Body of pancreas (tissue), 4 donors: ENCODE results near the gene IFT88.

ENCODE experiments used
- CTCF ChIP-seq, 7 experiments: fragments of 450-650 bp in 4 of 7; fragments of 200-600 bp in 3 of 7; sonication (generic) in 3 of 7; IDR thresholded peaks; one replicate each; pipeline ENCODE4 v1.5.1; 2016 to 2019; ENCODE audit warnings: antibody characterized with exemption in 7 of 7
- POLR2A ChIP-seq, 3 donors: fragments of 450-650 bp; IDR thresholded peaks; one replicate each; pipeline ENCODE4 v1.6.1; 2016; ENCODE audit warnings: antibody characterized with exemption in 3 of 3, mild to moderate bottlenecking in 2 of 3

DNA sequence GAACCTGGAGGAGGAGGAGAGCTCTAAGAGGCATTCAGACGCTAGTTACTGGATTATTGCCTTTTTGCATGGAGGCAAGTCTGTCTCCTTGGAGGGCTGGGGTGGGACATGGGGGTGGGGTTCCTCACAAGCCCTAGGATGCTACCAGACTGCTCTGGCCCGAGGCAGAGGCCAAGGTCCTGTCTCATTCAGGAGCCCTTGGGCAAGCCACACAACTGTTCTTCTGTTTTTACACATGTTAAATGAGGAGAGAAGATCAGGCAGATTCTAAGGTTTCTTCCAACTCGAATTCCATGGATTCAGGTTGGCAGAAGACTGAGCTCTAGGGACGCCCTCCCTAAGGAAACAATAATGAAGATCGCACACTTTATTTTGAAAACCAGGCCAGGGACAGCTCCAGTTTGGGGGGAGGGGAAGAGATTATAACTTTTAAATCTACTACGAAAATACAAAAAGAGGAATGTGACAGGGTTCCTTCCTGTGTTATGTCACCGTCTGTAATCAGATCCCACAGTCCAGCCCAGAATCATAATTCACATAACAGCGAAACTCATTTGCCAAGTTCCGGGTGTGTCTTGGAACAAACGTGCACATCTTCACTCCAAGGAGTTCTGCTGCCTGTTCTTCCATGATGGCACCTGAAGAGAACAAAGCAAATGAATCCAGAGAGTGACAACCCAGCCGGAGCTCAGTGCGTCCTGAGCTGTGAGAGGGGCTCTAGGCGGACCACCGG, 161.8 kb downstream of the IFT88 start:
- TF ChIP-seq CTCF (IDR thresholded peaks at IDR 0.05) (no peak), POLR2A (IDR thresholded peaks at IDR 0.05) (no peak)
